ENCODE data around the gene CNTN3.

DNA sequence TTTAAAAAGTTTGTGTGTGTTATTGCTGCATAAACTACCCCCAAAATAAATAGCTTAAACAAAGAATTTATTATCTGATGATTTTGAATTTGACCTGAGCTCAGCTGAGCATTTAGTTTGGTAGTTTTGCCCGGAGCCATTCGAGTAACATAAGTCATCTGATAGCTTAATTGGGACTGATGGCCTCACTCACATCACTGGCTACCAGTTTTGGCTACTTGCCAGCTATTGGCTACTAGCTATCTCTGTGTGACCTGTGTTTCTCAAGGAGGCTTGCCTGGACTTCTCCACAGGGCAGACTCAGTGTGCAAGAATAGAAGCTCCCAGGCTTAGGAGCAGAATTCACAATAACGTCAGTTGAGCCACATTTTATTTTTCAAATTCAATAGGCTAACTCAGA is 9.0 kb downstream of the CNTN3 start:
- TF ChIP-seq, protein P1, sequence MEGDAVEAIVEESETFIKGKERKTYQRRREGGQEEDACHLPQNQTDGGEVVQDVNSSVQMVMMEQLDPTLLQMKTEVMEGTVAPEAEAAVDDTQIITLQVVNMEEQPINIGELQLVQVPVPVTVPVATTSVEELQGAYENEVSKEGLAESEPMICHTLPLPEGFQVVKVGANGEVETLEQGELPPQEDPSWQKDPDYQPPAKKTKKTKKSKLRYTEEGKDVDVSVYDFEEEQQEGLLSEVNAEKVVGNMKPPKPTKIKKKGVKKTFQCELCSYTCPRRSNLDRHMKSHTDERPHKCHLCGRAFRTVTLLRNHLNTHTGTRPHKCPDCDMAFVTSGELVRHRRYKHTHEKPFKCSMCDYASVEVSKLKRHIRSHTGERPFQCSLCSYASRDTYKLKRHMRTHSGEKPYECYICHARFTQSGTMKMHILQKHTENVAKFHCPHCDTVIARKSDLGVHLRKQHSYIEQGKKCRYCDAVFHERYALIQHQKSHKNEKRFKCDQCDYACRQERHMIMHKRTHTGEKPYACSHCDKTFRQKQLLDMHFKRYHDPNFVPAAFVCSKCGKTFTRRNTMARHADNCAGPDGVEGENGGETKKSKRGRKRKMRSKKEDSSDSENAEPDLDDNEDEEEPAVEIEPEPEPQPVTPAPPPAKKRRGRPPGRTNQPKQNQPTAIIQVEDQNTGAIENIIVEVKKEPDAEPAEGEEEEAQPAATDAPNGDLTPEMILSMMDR (IDR thresholded peaks at IDR 0.05), result no peak
- TF ChIP-seq EP300 (IDR thresholded peaks at IDR 0.05), result no peak
